H1 (cell line): ENCODE results near the gene MBNL1.

ENCODE experiments used
- CBX5 ChIP-seq: fragments of 300-800, 300-1000 bp; sonication (generic); IDR thresholded peaks from 2 replicates; pipeline ENCODE4 v1.7.1; 2016; ENCODE audit warnings: antibody characterized with exemption, low read length, low read depth
- CEBPB ChIP-seq: IDR thresholded peaks from 2 replicates; pipeline ENCODE4 v1.6.1; 2012; ENCODE audit warnings: low read depth, low read length
- CTCF ChIP-seq, 3 experiments: IDR thresholded peaks; 1 replicate in 2 of 3; 2 replicates in 1 of 3; pipeline versions ENCODE4 v1.5.1 to v1.6.1; 2011; ENCODE audit warnings: low read length in 3 of 3, mild to moderate bottlenecking in 3 of 3, inconsistent platforms in 2 of 3, low read depth in 1 of 3, moderate library complexity in 1 of 3; ENCODE audit not compliant: insufficient read depth in 1 of 3; ENCODE audit errors: control extremely low read depth in 1 of 3
- EZH2 ChIP-seq: fragments of 200-600 bp; sonication (generic); IDR thresholded peaks from 2 replicates; pipeline ENCODE4 v1.7.1; 2012; ENCODE audit warnings: low read depth, mild to moderate bottlenecking, moderate library complexity, low read length, inconsistent platforms; ENCODE audit not compliant: severe bottlenecking
- HDAC2 ChIP-seq, 2 experiments: fragments of 300-600 bp in 1 of 2; sonication (generic) in 1 of 2; IDR thresholded peaks; 2 replicates each; pipeline ENCODE4 v1.6.1; 2011 to 2012; ENCODE audit warnings: low read depth in 2 of 2, low read length in 2 of 2, mild to moderate bottlenecking in 2 of 2, moderate library complexity in 2 of 2, borderline replicate concordance in 1 of 2, inconsistent platforms in 1 of 2
- MAX ChIP-seq: IDR thresholded peaks from 2 replicates; pipeline ENCODE4 v1.6.1; 2012; ENCODE audit warnings: inconsistent platforms
- POLR2A ChIP-seq, 2 experiments: IDR thresholded peaks; 1 replicate in 1 of 2; 2 replicates in 1 of 2; pipeline ENCODE4 v1.6.1; 2011; ENCODE audit warnings: low read depth in 2 of 2, low read length in 2 of 2, mild to moderate bottlenecking in 2 of 2; ENCODE audit errors: control extremely low read depth in 1 of 2
- POLR2AphosphoS5 ChIP-seq: IDR thresholded peaks from 2 replicates; pipeline ENCODE4 v1.6.1; 2011; ENCODE audit warnings: low read depth, low read length
- RAD21 ChIP-seq, 2 experiments: IDR thresholded peaks in 1 of 2; conservative IDR thresholded peaks in 1 of 2; 2 replicates each; pipeline ENCODE4 v1.6.1; 2011; ENCODE audit warnings: low read depth in 2 of 2, low read length in 2 of 2, improper control_type of control experiment in 1 of 2, inconsistent platforms in 1 of 2, mild to moderate bottlenecking in 1 of 2, moderate library complexity in 1 of 2
- SIN3A ChIP-seq, 2 experiments: IDR thresholded peaks in 1 of 2; conservative IDR thresholded peaks in 1 of 2; 2 replicates each; pipeline ENCODE4 v1.6.1; 2011 to 2012; ENCODE audit warnings: low read length in 2 of 2, improper control_type of control experiment in 1 of 2, low read depth in 1 of 2, mild to moderate bottlenecking in 1 of 2
- SIX5 ChIP-seq: IDR thresholded peaks from 2 replicates; pipeline ENCODE4 v1.6.1; 2011; ENCODE audit warnings: mild to moderate bottlenecking, low read depth, low read length
- SP2 ChIP-seq: IDR thresholded peaks from 2 replicates; pipeline ENCODE4 v1.6.1; 2012; ENCODE audit warnings: mild to moderate bottlenecking, low read length, inconsistent platforms
- TBP ChIP-seq: IDR thresholded peaks from 2 replicates; pipeline ENCODE4 v1.6.1; 2011; ENCODE audit warnings: low read depth, low read length, improper control_type of control experiment

GRCh38 chr3:152376351-152377183 is 107.8 kb downstream of the MBNL1 start:
- TF ChIP-seq CTCF (IDR thresholded peaks at IDR 0.05; ENCODE audit: control extremely low read depth in 1 of 3, insufficient read depth in 1 of 3, low read depth in 1 of 3, low read length in 3 of 3), result no peak
- no peak for TF ChIP-seq SIX5
- no peak for TF ChIP-seq RAD21 (IDR thresholded peaks at IDR 0.05 in 1 of 2, conservative IDR thresholded peaks at IDR 0.05 in 1 of 2; ENCODE audit: low read depth in 2 of 2, low read length in 2 of 2)
- no peak for TF ChIP-seq CEBPB
- no peak for TF ChIP-seq SIN3A (conservative IDR thresholded peaks at IDR 0.05 in 1 of 2, IDR thresholded peaks at IDR 0.05 in 1 of 2; ENCODE audit: low read depth in 1 of 2, low read length in 2 of 2)
- TF ChIP-seq EZH2, result no peak
- TF ChIP-seq MAX, result no peak
- TF ChIP-seq POLR2AphosphoS5, result no peak
- TF ChIP-seq TBP, result no peak
- TF ChIP-seq POLR2A (IDR thresholded peaks at IDR 0.05; ENCODE audit: control extremely low read depth in 1 of 2, low read depth in 2 of 2, low read length in 2 of 2), result no peak
- TF ChIP-seq CBX5, result no peak
- TF ChIP-seq HDAC2 (IDR thresholded peaks at IDR 0.05; ENCODE audit: borderline replicate concordance in 1 of 2, low read depth in 2 of 2, low read length in 2 of 2), result no peak
- TF ChIP-seq SP2, result no peak
